22Rv1 (cell line): ENCODE results near the gene LSM14A.
"Not testable (repeated sequence)": the region's sequence is repeated elsewhere in the genome, so short reads cannot be mapped to it uniquely, and the experiment has no call there.

Source experiments
- CTCF ChIP-seq: fragments of 450-650 bp; IDR thresholded peaks from 2 replicates; pipeline ENCODE4 v1.5.1; 2017; ENCODE audit warnings: mild to moderate bottlenecking
- ZFX ChIP-seq: fragments of 450-650 bp; IDR thresholded peaks from 2 replicates; pipeline ENCODE4 v1.6.1; 2017; ENCODE audit warnings: antibody characterized with exemption, borderline replicate concordance

- not testable (repeated sequence) for TF ChIP-seq CTCF, ZFX
Observed at GRCh38 chr19:34132706-34133105, 39.6 kb upstream of the LSM14A start.
